WTC11 (cell line): ENCODE results near the gene MACROH2A2. TPM values are rescaled to one million over a fixed set of nuclear protein-coding genes. Genes with fewer than 3 reads are reported as not detected.

Source experiments
- ATAC-seq: fragments of 200-7000 bp; cut with Tn5 transposase; 2 replicates; pipeline ENCODE4 v1.10.0; 2021; ENCODE audit warnings: mild to moderate bottlenecking, moderate library complexity
- CTCF ChIA-PET: fragments of 300-600 bp; sonication (Branson Sonifier 250); formaldehyde crosslinking; loops from one replicate; lab custom pipeline; 2021; ENCODE audit warnings: antibody characterized with exemption; lab: Charles Lee
- POLR2A ChIA-PET: fragments of 350-600 bp; sonication (Branson Sonifier 250); formaldehyde crosslinking; loops from one replicate; lab custom pipeline; 2021; ENCODE audit warnings: antibody characterized with exemption; lab: Charles Lee
- DNase-seq: peaks from one replicate; pipeline ENCODE4 v3.0.0; 2021; ENCODE audit warnings: low spot score
- H3K27ac Mint-ChIP-seq: 2 replicates; pipeline ENCODE4 v1.8.0; 2021; ENCODE audit warnings: mixed read lengths
- H3K27me3 Mint-ChIP-seq: 2 replicates; pipeline ENCODE4 v1.8.0; 2021; ENCODE audit warnings: low read depth, mild to moderate bottlenecking, moderate library complexity, mixed read lengths
- H3K36me3 Mint-ChIP-seq: 2 replicates; pipeline ENCODE4 v1.8.0; 2021; ENCODE audit warnings: mixed read lengths
- H3K4me1 Mint-ChIP-seq: 2 replicates; pipeline ENCODE4 v1.8.0; 2022; ENCODE audit warnings: mixed read lengths
- H3K4me3 Mint-ChIP-seq: 2 replicates; pipeline ENCODE4 v1.8.0; 2021; ENCODE audit warnings: mild to moderate bottlenecking, moderate library complexity, mixed read lengths
- H3K9me3 Mint-ChIP-seq: 2 replicates; pipeline ENCODE4 v1.8.0; 2021; ENCODE audit warnings: mixed read lengths
- CBFB ChIP-seq: sonication (generic); formaldehyde crosslinking; IDR thresholded peaks from 2 replicates; pipeline ENCODE4 v1.8.1; 2022; ENCODE audit warnings: mild to moderate bottlenecking, low read depth, missing genetic modification reagents
- EMX1 ChIP-seq: fragments of 250-450 bp; sonication (Bioruptor Pico); IDR thresholded peaks from 2 replicates; pipeline ENCODE4 v1.8.0; 2021; ENCODE audit warnings: mild to moderate bottlenecking
- ERG ChIP-seq: fragments of 250-450 bp; sonication (Bioruptor Pico); IDR thresholded peaks from 2 replicates; pipeline ENCODE4 v1.8.0; 2021; ENCODE audit warnings: mild to moderate bottlenecking
- ESRRA ChIP-seq: sonication (generic); formaldehyde crosslinking; IDR thresholded peaks from 2 replicates; pipeline ENCODE4 v1.8.1; 2022; ENCODE audit warnings: mild to moderate bottlenecking, missing genetic modification reagents, borderline replicate concordance
- FOXK1 ChIP-seq: sonication (generic); formaldehyde crosslinking; IDR thresholded peaks from 2 replicates; pipeline ENCODE4 v1.8.0; 2022; ENCODE audit warnings: mild to moderate bottlenecking, moderate library complexity, missing genetic modification reagents
- HMGXB4 ChIP-seq: sonication (generic); formaldehyde crosslinking; IDR thresholded peaks from 2 replicates; pipeline ENCODE4 v1.8.1; 2023; ENCODE audit warnings: mild to moderate bottlenecking, moderate library complexity, missing genetic modification reagents
- JAZF1 ChIP-seq: fragments of 250-450 bp; sonication (Bioruptor Pico); IDR thresholded peaks from 2 replicates; pipeline ENCODE4 v1.9.0; 2021; ENCODE audit warnings: moderate library complexity, mild to moderate bottlenecking, inconsistent platforms
- JUN ChIP-seq: sonication (generic); formaldehyde crosslinking; IDR thresholded peaks from 2 replicates; pipeline ENCODE4 v1.8.0; 2023; ENCODE audit warnings: mild to moderate bottlenecking, missing genetic modification reagents
- KAT7 ChIP-seq: sonication (generic); formaldehyde crosslinking; IDR thresholded peaks from 2 replicates; pipeline ENCODE4 v1.8.1; 2023; ENCODE audit warnings: missing genetic modification reagents, mild to moderate bottlenecking, borderline replicate concordance
- NR2C2 ChIP-seq: sonication (generic); formaldehyde crosslinking; IDR thresholded peaks from 2 replicates; pipeline ENCODE4 v1.8.0; 2022; ENCODE audit warnings: mild to moderate bottlenecking, missing genetic modification reagents
- SP1 ChIP-seq: sonication (generic); formaldehyde crosslinking; conservative IDR thresholded peaks from 2 replicates; pipeline ENCODE4 v1.8.1; 2022; ENCODE audit warnings: missing genetic modification reagents
- USF2 ChIP-seq: sonication (generic); formaldehyde crosslinking; IDR thresholded peaks from 2 replicates; pipeline ENCODE4 v1.8.1; 2023; ENCODE audit warnings: mild to moderate bottlenecking, missing genetic modification reagents, moderate library complexity
- ZNF121 ChIP-seq: sonication (generic); formaldehyde crosslinking; IDR thresholded peaks from 2 replicates; pipeline ENCODE4 v1.8.0; 2023; ENCODE audit warnings: missing genetic modification reagents
- ZNF512 ChIP-seq: sonication (generic); formaldehyde crosslinking; IDR thresholded peaks from 2 replicates; pipeline ENCODE4 v1.8.1; 2022; ENCODE audit warnings: missing genetic modification reagents, borderline replicate concordance
- total RNA-seq: library from RNA; stranded (reverse); gene quantifications from 3 replicates; pipeline ENCODE4 v1.2.3, GENCODE V29; 2021
- TF ChIP-seq, protein P1 (sequence below): sonication (generic); formaldehyde crosslinking; IDR thresholded peaks from 2 replicates; pipeline ENCODE4 v1.8.1; 2023; ENCODE audit warnings: mild to moderate bottlenecking, missing genetic modification reagents, borderline replicate concordance

MACROH2A2 gene
- total RNA-seq, 1 experiment from 2014 or later, result 35.4 TPM

GRCh38 chr10:70111496-70111895 is 58.9 kb downstream of the MACROH2A2 start:
- Mint-ChIP-seq H3K4me3 (no peak overlapping the region), H3K4me1 (peaks cover 6% of the 10 kb centered on the region), H3K36me3 (peaks cover 3% of the 10 kb centered on the region), H3K27me3 (no peaks in the 10 kb centered on the region), H3K9me3 (no peaks in the 10 kb centered on the region), H3K27ac (no peak overlapping the region)
- no peak for ATAC-seq
- DNase-seq, result no peak
- ChIA-PET POLR2A (no interaction called here), CTCF (no interaction called here)
- TF ChIP-seq FOXK1 (CRISPR knock-in tag) (no peak), KAT7 (CRISPR knock-in tag) (no peak), SP1 (CRISPR knock-in tag) (no peak), ZNF512 (CRISPR knock-in tag) (no peak), JAZF1 (CRISPR knock-in tag) (no peak), CBFB (CRISPR knock-in tag) (no peak)

- Mint-ChIP-seq H3K27ac (no peak overlapping the region), H3K4me3 (no peak overlapping the region), H3K4me1 (peaks cover 6% of the 10 kb centered on the region), H3K36me3 (peaks cover 3% of the 10 kb centered on the region), H3K27me3 (no peaks in the 10 kb centered on the region), H3K9me3 (no peaks in the 10 kb centered on the region)
- DNase-seq (no peak), ATAC-seq (no peak)
- CTCF ChIA-PET, result no interaction called here
- TF ChIP-seq USF2 (CRISPR knock-in tag), result no peak
- TF ChIP-seq EMX1, result no peak
- no peak for TF ChIP-seq NR2C2
- TF ChIP-seq HMGXB4 (CRISPR knock-in tag), result no peak
- no peak for TF ChIP-seq ESRRA (CRISPR knock-in tag)
- TF ChIP-seq, protein P1, sequence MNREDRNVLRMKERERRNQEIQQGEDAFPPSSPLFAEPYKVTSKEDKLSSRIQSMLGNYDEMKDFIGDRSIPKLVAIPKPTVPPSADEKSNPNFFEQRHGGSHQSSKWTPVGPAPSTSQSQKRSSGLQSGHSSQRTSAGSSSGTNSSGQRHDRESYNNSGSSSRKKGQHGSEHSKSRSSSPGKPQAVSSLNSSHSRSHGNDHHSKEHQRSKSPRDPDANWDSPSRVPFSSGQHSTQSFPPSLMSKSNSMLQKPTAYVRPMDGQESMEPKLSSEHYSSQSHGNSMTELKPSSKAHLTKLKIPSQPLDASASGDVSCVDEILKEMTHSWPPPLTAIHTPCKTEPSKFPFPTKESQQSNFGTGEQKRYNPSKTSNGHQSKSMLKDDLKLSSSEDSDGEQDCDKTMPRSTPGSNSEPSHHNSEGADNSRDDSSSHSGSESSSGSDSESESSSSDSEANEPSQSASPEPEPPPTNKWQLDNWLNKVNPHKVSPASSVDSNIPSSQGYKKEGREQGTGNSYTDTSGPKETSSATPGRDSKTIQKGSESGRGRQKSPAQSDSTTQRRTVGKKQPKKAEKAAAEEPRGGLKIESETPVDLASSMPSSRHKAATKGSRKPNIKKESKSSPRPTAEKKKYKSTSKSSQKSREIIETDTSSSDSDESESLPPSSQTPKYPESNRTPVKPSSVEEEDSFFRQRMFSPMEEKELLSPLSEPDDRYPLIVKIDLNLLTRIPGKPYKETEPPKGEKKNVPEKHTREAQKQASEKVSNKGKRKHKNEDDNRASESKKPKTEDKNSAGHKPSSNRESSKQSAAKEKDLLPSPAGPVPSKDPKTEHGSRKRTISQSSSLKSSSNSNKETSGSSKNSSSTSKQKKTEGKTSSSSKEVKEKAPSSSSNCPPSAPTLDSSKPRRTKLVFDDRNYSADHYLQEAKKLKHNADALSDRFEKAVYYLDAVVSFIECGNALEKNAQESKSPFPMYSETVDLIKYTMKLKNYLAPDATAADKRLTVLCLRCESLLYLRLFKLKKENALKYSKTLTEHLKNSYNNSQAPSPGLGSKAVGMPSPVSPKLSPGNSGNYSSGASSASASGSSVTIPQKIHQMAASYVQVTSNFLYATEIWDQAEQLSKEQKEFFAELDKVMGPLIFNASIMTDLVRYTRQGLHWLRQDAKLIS, result no peak
- no peak for TF ChIP-seq ZNF121 (CRISPR knock-in tag)
- TF ChIP-seq JUN (CRISPR knock-in tag), result no peak
- TF ChIP-seq ERG (CRISPR knock-in tag), result no peak
- POLR2A ChIA-PET, result no interaction called here
These were observed 59.4 kb downstream of the MACROH2A2 start for GRCh38 chr10:70112071-70112470.
